AML-193 (cell line): ENCODE data around the gene NF1.
"Not testable (repeated sequence)": the region's sequence is repeated elsewhere in the genome, so short reads cannot be mapped to it uniquely, and the experiment has no call there.

Experiments used
- DNase-seq, 2 experiments: peaks; one replicate each; lab custom pipeline; 2025; lab: John Stamatoyannopoulos, UW

The NF1 gene

GRCh38 chr17:31130286-31131224 lies 35.8 kb downstream of the NF1 start:
- no peak for DNase-seq

- no peak for DNase-seq
Measured at GRCh38 chr17:31131299-31131698, 36.5 kb downstream of the NF1 start.

- no peak for DNase-seq
Measured at GRCh38 chr17:31132977-31133376, 38.2 kb downstream of the NF1 start.

GRCh38 chr17:31134576-31134975 lies 39.8 kb downstream of the NF1 start:
- DNase-seq, result no peak

- no peak for DNase-seq
Measured at GRCh38 chr17:31136319-31136718, 41.5 kb downstream of the NF1 start.

- DNase-seq, result no peak
Measured at GRCh38 chr17:31140111-31140510, 45.3 kb downstream of the NF1 start.

GRCh38 chr17:31144428-31144827 lies 49.7 kb downstream of the NF1 start:
- no peak for DNase-seq

- DNase-seq, result no peak
Measured at GRCh38 chr17:31144836-31145235, 50.1 kb downstream of the NF1 start.

- no peak for DNase-seq
Measured at GRCh38 chr17:31147507-31148202, 52.9 kb downstream of the NF1 start.

- no peak for DNase-seq
Measured at GRCh38 chr17:31148205-31148604, 53.4 kb downstream of the NF1 start.

- no peak for DNase-seq
Measured at GRCh38 chr17:31152271-31152670, 57.5 kb downstream of the NF1 start.

- no peak for DNase-seq
Measured at GRCh38 chr17:31155208-31155810, 60.5 kb downstream of the NF1 start.

- no peak for DNase-seq
Measured at GRCh38 chr17:31156326-31156725, 61.5 kb downstream of the NF1 start.

- DNase-seq, result not testable (repeated sequence)
Measured at GRCh38 chr17:31156864-31157263, 62.1 kb downstream of the NF1 start.

- DNase-seq, result no peak
Measured at GRCh38 chr17:31158746-31159377, 64.1 kb downstream of the NF1 start.

- DNase-seq, result no peak
Measured at GRCh38 chr17:31163091-31163781, 68.5 kb downstream of the NF1 start.

GRCh38 chr17:31167111-31167510 lies 72.3 kb downstream of the NF1 start:
- no peak for DNase-seq

GRCh38 chr17:31171701-31172100 lies 76.9 kb downstream of the NF1 start:
- no peak for DNase-seq

GRCh38 chr17:31172388-31172787 lies 77.6 kb downstream of the NF1 start:
- no peak for DNase-seq

- no peak for DNase-seq
Measured at GRCh38 chr17:31174215-31174614, 79.4 kb downstream of the NF1 start.

GRCh38 chr17:31175237-31175636 lies 80.5 kb downstream of the NF1 start:
- DNase-seq, result no peak

GRCh38 chr17:31176143-31176542 lies 81.4 kb downstream of the NF1 start:
- DNase-seq, result not testable (repeated sequence)
